Activated CD4-positive, alpha-beta memory T cell treated with anti-CD3 and anti-CD28 coated beads, Interleukin-2, amount 10 ng/mL, durations not matched to agents 7 days and 5 days (primary cell): ENCODE results near the gene KRTAP4-2. TPM values are rescaled to one million over a fixed set of nuclear protein-coding genes. Genes with fewer than 3 reads are reported as not detected.
"Not testable (repeated sequence)": the region's sequence is repeated elsewhere in the genome, so short reads cannot be mapped to it uniquely, and the experiment has no call there.

Source experiments
- CTCF ChIA-PET: fragments of 350-600 bp; sonication (Branson Sonifier 250); formaldehyde crosslinking; loops from one replicate; lab custom pipeline; 2021; ENCODE audit warnings: antibody characterized with exemption, inconsistent platforms; lab: Charles Lee
- POLR2A ChIA-PET: fragments of 350-600 bp; sonication (Branson Sonifier 250); formaldehyde crosslinking; loops from one replicate; lab custom pipeline; 2021; ENCODE audit warnings: antibody characterized with exemption; lab: Charles Lee
- DNase-seq: peaks from one replicate; pipeline ENCODE4 v3.0.0-alpha.2; 2020
- H3K27ac Mint-ChIP-seq: one replicate; pipeline ENCODE4 v1.8.0; 2021; ENCODE audit warnings: mild to moderate bottlenecking, mixed read lengths
- H3K27me3 Mint-ChIP-seq: one replicate; pipeline ENCODE4 v1.8.0; 2021; ENCODE audit warnings: mixed read lengths
- H3K36me3 Mint-ChIP-seq: one replicate; pipeline ENCODE4 v1.8.0; 2021; ENCODE audit warnings: low read depth, mixed read lengths
- H3K4me1 Mint-ChIP-seq: one replicate; pipeline ENCODE4 v1.8.0; 2021; ENCODE audit warnings: mixed read lengths
- H3K4me3 Mint-ChIP-seq: one replicate; pipeline ENCODE4 v1.8.0; 2021; ENCODE audit warnings: mild to moderate bottlenecking, mixed read lengths
- H3K9me3 Mint-ChIP-seq: one replicate; pipeline ENCODE4 v1.8.0; 2021; ENCODE audit warnings: mixed read lengths
- total RNA-seq, 2 experiments: library from RNA; stranded (reverse); gene quantifications; one replicate each; pipeline ENCODE4 v1.2.3, GENCODE V29; 2021

The KRTAP4-2 gene
- total RNA-seq, 2 experiments from 2014 or later, result not detected

- ChIA-PET CTCF (no interaction called here), POLR2A (no interaction called here)
- Mint-ChIP-seq H3K4me3 (no peak within 1 kb of the TSS), H3K36me3 (no peaks in the 10 kb centered on the region), H3K9me3 (no peaks in the 10 kb centered on the region), H3K4me1 (no peaks in the 10 kb centered on the region), H3K27me3 (no peaks in the 10 kb centered on the region), H3K27ac (no peak within 1 kb of the TSS)
- no peak for DNase-seq
Observed at GRCh38 chr17:41184480-41184961, 6.5 kb upstream of the KRTAP4-2 start, which contains the start of gene KRTAP4-1. Gene KRTAP4-1 (minus strand): TSS chr17:41184911. CDS start chr17:41184854, 57 bp downstream.

- no peaks in the 10 kb centered on the region for H3K4me1 Mint-ChIP-seq
- peaks cover 3% of the 10 kb centered on the region for H3K27me3 Mint-ChIP-seq
- no peaks in the 10 kb centered on the region for H3K36me3 Mint-ChIP-seq
- no peak overlapping the region for H3K27ac Mint-ChIP-seq
- H3K4me3 Mint-ChIP-seq, result no peak overlapping the region
- ChIA-PET POLR2A (interaction anchor here (0.8 kb wide), 1 partner anchor 9 kb away, joined by 3 read pairs; no protein-coding TSS in a partner anchor), CTCF (no interaction called here)
- no peak for DNase-seq
- no peaks in the 10 kb centered on the region for H3K9me3 Mint-ChIP-seq
Observed at GRCh38 chr17:41178843-41179616, 1.0 kb upstream of the KRTAP4-2 start.

GRCh38 chr17:41178341-41178740 lies 320 bp upstream of the KRTAP4-2 start:
- Mint-ChIP-seq H3K27me3 (peaks cover 3% of the 10 kb centered on the region), H3K4me3 (no peak overlapping the region), H3K4me1 (no peaks in the 10 kb centered on the region), H3K36me3 (no peaks in the 10 kb centered on the region), H3K9me3 (no peaks in the 10 kb centered on the region), H3K27ac (no peak overlapping the region)
- ChIA-PET CTCF (no interaction called here), POLR2A (interaction anchor here (0.8 kb wide), 1 partner anchor 9 kb away, joined by 3 read pairs; no protein-coding TSS in a partner anchor)
- DNase-seq, result no peak

GRCh38 chr17:41176744-41177387 lies 1.2 kb downstream of the KRTAP4-2 start:
- CTCF ChIA-PET, result no interaction called here
- DNase-seq, result no peak
- POLR2A ChIA-PET, result no interaction called here
- Mint-ChIP-seq H3K27me3 (peaks cover 5% of the 10 kb centered on the region), H3K4me3 (no peak overlapping the region), H3K36me3 (no peaks in the 10 kb centered on the region), H3K27ac (no peak overlapping the region), H3K4me1 (no peaks in the 10 kb centered on the region), H3K9me3 (no peaks in the 10 kb centered on the region)

- POLR2A ChIA-PET, result no interaction called here
- no peak overlapping the region for H3K4me3 Mint-ChIP-seq
Observed at GRCh38 chr17:41171886-41172285, 6.1 kb downstream of the KRTAP4-2 start.

GRCh38 chr17:41168121-41168520 lies 9.9 kb downstream of the KRTAP4-2 start, which contains the start of gene KRTAP4-3:
Gene KRTAP4-3 (minus strand): TSS chr17:41168221. CDS start chr17:41168172, 49 bp downstream.
- H3K9me3 Mint-ChIP-seq, result no peaks in the 10 kb centered on the region
- ChIA-PET POLR2A (no interaction called here), CTCF (no interaction called here)
- H3K27me3 Mint-ChIP-seq, result peaks cover 2% of the 10 kb centered on the region
- no peak within 1 kb of the TSS for H3K27ac Mint-ChIP-seq
- DNase-seq, result no peak
- H3K4me1 Mint-ChIP-seq, result no peaks in the 10 kb centered on the region
- no peaks in the 10 kb centered on the region for H3K36me3 Mint-ChIP-seq
- H3K4me3 Mint-ChIP-seq, result no peak within 1 kb of the TSS

More at GRCh38 chr17:41171886-41172285, 6.1 kb downstream of the KRTAP4-2 start:
- no peaks in the 10 kb centered on the region for H3K36me3 Mint-ChIP-seq
- no peak overlapping the region for H3K27ac Mint-ChIP-seq
- no peaks in the 10 kb centered on the region for H3K4me1 Mint-ChIP-seq
- H3K27me3 Mint-ChIP-seq, result peaks cover 2% of the 10 kb centered on the region
- no peak for DNase-seq
- CTCF ChIA-PET, result no interaction called here
- no peaks in the 10 kb centered on the region for H3K9me3 Mint-ChIP-seq

- peaks cover 2% of the 10 kb centered on the region for H3K27me3 Mint-ChIP-seq
- ChIA-PET POLR2A (no interaction called here), CTCF (no interaction called here)
- no peaks in the 10 kb centered on the region for H3K4me1 Mint-ChIP-seq
- no peak for DNase-seq
- no peak overlapping the region for H3K27ac Mint-ChIP-seq
- no peaks in the 10 kb centered on the region for H3K36me3 Mint-ChIP-seq
- H3K9me3 Mint-ChIP-seq, result no peaks in the 10 kb centered on the region
- no peak overlapping the region for H3K4me3 Mint-ChIP-seq
Observed at GRCh38 chr17:41167561-41167960, 10.5 kb downstream of the KRTAP4-2 start.

GRCh38 chr17:41163828-41164227 lies 14.2 kb downstream of the KRTAP4-2 start:
- no peaks in the 10 kb centered on the region for H3K27me3 Mint-ChIP-seq
- POLR2A ChIA-PET, result no interaction called here
- H3K36me3 Mint-ChIP-seq, result no peaks in the 10 kb centered on the region
- H3K4me3 Mint-ChIP-seq, result no peak overlapping the region
- H3K27ac Mint-ChIP-seq, result no peak overlapping the region
- H3K9me3 Mint-ChIP-seq, result no peaks in the 10 kb centered on the region
- CTCF ChIA-PET, result no interaction called here
- DNase-seq, result no peak
- H3K4me1 Mint-ChIP-seq, result no peaks in the 10 kb centered on the region

GRCh38 chr17:41160648-41161047 lies 17.4 kb downstream of the KRTAP4-2 start, which contains the start of gene KRTAP4-4:
Gene KRTAP4-4 (minus strand): TSS chr17:41160748. CDS start chr17:41160691, 57 bp downstream.
- no peak within 1 kb of the TSS for H3K4me3 Mint-ChIP-seq
- no peaks in the 10 kb centered on the region for H3K4me1 Mint-ChIP-seq
- H3K9me3 Mint-ChIP-seq, result no peaks in the 10 kb centered on the region
- DNase-seq, result no peak
- ChIA-PET CTCF (no interaction called here), POLR2A (no interaction called here)
- no peak within 1 kb of the TSS for H3K27ac Mint-ChIP-seq
- H3K36me3 Mint-ChIP-seq, result no peaks in the 10 kb centered on the region
- H3K27me3 Mint-ChIP-seq, result peaks cover 7% of the 10 kb centered on the region

GRCh38 chr17:41160190-41160589 lies 17.8 kb downstream of the KRTAP4-2 start:
- CTCF ChIA-PET, H3K27me3 Mint-ChIP-seq: not testable (repeated sequence)

GRCh38 chr17:41153856-41154255 lies 24.2 kb downstream of the KRTAP4-2 start:
- no peak for DNase-seq
- H3K4me3 Mint-ChIP-seq, result no peak overlapping the region
- no peak overlapping the region for H3K27ac Mint-ChIP-seq
- ChIA-PET CTCF (no interaction called here), POLR2A (no interaction called here)
- no peaks in the 10 kb centered on the region for H3K9me3 Mint-ChIP-seq
- H3K27me3 Mint-ChIP-seq, result peaks cover 10% of the 10 kb centered on the region
- no peaks in the 10 kb centered on the region for H3K4me1 Mint-ChIP-seq
- H3K36me3 Mint-ChIP-seq, result no peaks in the 10 kb centered on the region

More at GRCh38 chr17:41160190-41160589, 17.8 kb downstream of the KRTAP4-2 start:
- H3K4me1 Mint-ChIP-seq, H3K4me3 Mint-ChIP-seq, H3K36me3 Mint-ChIP-seq, POLR2A ChIA-PET, H3K27ac Mint-ChIP-seq, DNase-seq, H3K9me3 Mint-ChIP-seq: not testable (repeated sequence)

- Mint-ChIP-seq H3K4me1 (no peaks in the 10 kb centered on the region), H3K9me3 (no peaks in the 10 kb centered on the region), H3K27ac (no peak overlapping the region), H3K4me3 (no peak overlapping the region), H3K36me3 (no peaks in the 10 kb centered on the region), H3K27me3 (peaks cover 8% of the 10 kb centered on the region)
- ChIA-PET CTCF (no interaction called here), POLR2A (no interaction called here)
- no peak for DNase-seq
Observed at GRCh38 chr17:41151525-41151924, 26.5 kb downstream of the KRTAP4-2 start.

GRCh38 chr17:41150026-41150425 lies 28.0 kb downstream of the KRTAP4-2 start:
- H3K36me3 Mint-ChIP-seq, result no peaks in the 10 kb centered on the region
- no peak overlapping the region for H3K27ac Mint-ChIP-seq
- H3K9me3 Mint-ChIP-seq, result no peaks in the 10 kb centered on the region
- H3K27me3 Mint-ChIP-seq, result peaks cover 3% of the 10 kb centered on the region
- CTCF ChIA-PET, result no interaction called here
- no peak for DNase-seq
- H3K4me1 Mint-ChIP-seq, result no peaks in the 10 kb centered on the region
- no peak overlapping the region for H3K4me3 Mint-ChIP-seq
- POLR2A ChIA-PET, result no interaction called here
